NOMO-1 (cell line): Measurements from ENCODE around the gene ZCCHC24.
A peak's percentile ranks its signal among the peaks of the same experiment; 100 is the strongest.

Experiments
- DNase-seq, 2 experiments: peaks; one replicate each; lab custom pipeline; 2025; ENCODE audit not compliant: unreplicated experiment in 2 of 2; lab: John Stamatoyannopoulos, UW

ZCCHC24 gene

DNA sequence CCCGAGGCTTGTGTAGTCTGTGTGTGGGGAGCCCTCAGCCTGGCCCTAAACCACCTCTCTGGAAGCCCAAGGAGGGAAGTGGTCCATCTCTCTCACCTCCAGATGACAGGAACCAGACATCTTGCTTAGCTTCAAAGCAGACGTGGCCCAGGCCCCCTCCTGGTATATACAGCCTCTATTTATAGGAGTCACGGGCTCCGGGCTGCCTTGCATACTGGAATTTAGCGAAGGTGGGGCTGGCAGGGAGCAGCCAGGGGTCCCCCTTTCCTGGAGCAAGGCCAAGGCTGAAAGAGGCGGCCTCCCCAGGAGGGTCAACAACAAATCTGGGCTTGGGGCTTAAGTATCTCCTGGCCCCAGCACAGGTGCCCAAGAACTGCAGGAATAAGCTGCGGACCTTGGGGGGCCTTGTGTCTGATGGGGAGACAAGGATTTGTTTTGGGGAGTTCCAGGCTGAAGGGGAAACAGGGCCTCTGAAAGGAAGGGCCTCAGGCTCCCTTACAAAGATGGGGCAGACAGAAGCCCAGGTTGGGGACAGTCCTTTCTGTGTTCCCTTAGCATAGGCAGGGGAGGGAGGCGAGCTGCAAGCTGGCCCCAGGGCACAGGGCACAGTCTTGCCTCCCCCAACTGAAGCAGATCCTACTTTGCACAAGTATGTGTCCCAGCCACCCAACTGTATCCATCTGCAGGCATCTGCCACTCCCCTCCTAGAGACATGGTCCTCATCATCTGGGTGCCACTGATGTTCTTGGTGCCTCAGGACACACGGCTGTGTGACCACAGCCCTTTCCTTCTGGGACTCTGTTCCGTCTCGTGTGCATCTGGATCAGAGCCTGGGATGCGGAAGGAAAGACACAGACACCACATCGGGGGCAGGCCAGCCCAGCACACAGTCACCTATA lies 11.9 kb downstream of the ZCCHC24 start:
- no peak for DNase-seq

DNA sequence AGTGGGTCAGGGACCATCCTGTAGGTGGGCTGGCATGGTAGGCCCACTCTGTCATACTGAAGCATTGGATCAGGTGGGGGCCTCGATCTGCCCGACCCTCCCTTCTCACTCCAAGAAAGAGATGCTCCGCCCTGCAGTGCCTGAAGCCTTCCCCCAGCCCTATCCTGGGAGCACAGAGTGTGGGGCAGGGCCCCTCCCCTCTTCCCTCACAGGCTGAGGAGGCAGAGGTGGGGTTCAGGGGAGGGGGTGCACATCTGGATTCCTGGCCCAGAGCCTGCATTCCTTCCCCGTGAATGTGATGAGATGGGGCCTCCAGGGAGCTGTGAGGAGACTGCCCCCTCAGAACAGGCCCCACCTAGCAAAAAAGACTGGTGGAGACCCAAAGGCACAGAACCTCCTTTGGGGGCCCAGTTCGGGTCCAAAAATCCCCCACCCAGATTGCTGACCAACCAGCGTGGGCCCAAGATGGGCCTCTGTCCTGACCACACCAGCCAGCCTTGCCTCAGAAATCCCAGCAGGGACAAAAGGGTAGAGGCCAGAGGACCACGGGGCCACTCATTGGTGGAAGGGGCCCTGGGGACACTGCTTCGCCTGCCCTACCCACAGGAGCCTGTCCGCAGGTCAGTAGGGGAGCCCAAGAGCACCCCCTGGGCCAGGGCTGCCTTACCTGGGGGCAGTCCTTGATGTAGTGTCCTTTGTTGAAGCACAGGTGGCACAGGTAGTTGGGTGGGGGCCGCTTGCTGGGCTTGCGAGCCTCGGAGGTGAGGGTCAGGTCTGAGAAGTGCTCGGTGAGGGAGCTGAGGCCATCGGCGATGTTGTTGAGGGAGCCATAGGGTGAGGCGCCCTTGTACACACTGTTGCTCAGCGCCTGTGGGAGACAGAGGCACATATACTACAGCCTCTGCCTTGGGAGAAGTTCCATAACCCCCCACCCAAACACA lies 13.3 kb downstream of the ZCCHC24 start:
- DNase-seq = no peak

- no peak for DNase-seq
These were observed 14.0 kb downstream of the ZCCHC24 start for GRCh38 chr10:79431428-79431827.

GRCh38 chr10:79430936-79431335 lies 14.5 kb downstream of the ZCCHC24 start:
- no peak for DNase-seq

- no peak for DNase-seq
These were observed 15.0 kb downstream of the ZCCHC24 start for GRCh38 chr10:79430325-79430905.

GRCh38 chr10:79429751-79430150 lies 15.7 kb downstream of the ZCCHC24 start:
- no peak for DNase-seq

- no peak for DNase-seq
These were observed 17.5 kb downstream of the ZCCHC24 start for GRCh38 chr10:79427965-79428364.

DNA sequence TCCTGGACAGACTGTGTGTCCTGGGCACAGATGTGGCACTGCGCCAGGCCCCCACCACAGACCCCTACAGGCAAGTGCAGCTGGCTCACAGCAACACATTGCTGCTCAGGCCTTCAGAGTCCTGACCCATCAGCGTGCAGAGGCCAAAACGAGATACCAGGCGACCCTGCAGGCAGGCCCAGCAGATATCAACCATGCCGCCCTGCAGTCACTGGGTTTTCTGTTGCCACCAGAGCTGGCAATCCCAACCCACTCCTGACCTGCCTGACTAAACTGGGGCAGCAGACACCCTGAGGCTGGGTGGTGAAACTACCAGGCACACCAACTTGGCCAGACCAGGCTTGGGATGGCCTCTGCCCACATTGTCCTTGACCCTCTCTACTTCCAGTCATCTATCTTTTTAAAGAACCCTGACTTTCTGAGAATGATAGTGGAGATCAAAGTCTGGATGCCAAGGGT lies 20.3 kb downstream of the ZCCHC24 start:
- DNase-seq = no peak

GRCh38 chr10:79424221-79425073 lies 21.0 kb downstream of the ZCCHC24 start:
- no peak for DNase-seq

- DNase-seq = no peak
These were observed 23.1 kb downstream of the ZCCHC24 start for GRCh38 chr10:79422178-79422892.

GRCh38 chr10:79420974-79421688 lies 24.3 kb downstream of the ZCCHC24 start:
- DNase-seq = no peak

DNA sequence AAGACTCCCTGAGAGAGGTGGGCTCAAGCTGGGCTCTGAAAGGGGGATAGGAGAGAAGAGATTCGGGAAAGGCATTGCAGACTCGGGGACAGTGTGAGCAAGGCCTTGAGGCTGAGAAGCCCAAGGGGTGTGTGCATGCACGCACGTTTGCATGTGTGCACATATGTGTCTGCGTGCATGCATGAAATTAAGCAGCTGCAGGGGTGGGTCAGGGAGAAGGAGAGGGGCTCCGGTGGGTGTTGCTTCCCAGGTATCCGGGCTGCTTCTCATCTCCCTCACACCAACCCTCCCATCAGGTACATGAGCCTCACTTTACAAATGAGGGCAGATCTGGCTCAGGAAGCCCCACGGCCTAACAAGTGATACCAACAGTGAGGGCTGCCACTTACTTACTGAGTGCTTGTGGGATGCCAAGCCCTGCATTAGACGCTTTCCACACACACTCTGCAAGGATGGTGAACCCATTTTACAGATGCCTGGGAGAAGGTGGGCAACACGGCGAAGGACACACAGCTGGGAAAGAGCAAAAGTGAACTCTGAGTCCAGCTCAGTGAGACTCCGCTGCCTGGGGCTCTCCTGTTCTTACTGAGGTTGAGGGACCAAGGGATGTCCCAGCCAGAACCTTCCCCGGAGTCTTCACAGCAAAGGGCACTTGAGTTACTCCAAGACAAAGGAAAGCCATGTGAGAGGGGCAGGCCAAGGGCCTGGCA lies 26.4 kb downstream of the ZCCHC24 start:
- DNase-seq = no peak

DNA sequence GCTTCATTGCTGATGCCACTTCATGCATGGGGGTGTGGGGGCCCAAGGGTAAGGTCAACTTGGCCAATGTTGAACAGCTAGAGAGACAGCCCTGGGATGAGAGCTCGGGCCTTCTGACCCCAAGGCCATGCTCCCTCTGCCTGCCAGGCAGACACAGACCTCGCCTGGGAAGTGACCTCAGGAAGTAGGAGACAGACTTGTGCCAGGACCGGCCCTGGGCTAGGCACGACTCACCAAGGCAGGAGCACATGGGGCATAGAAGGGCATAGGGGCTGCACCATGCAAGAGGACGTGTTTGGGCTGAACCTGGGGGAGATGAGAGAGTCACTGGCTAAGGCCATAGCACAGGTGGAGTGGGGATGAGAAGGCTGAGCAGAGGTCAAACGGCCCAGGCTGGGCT lies 27.1 kb downstream of the ZCCHC24 start:
- no peak for DNase-seq

DNA sequence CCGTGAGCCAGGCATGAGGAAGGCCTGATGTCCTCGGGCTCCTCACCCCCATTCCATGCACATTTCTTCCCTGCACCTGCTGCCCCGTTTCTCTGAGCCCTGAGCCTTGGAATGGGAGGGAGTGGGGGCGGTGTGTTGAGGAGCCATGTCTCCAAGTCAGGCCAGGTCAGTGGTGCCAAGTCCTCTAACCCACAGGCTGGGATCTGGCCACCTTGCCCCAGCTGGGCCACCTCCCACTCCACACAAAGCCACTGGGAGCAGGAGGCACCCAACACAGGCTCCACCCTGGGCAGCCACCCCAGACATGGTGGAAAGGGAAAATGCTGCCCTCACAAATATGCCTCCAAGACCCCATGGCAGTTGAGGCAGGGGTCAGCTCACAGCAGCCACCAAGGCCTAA lies 27.7 kb downstream of the ZCCHC24 start:
- DNase-seq = no peak

DNA sequence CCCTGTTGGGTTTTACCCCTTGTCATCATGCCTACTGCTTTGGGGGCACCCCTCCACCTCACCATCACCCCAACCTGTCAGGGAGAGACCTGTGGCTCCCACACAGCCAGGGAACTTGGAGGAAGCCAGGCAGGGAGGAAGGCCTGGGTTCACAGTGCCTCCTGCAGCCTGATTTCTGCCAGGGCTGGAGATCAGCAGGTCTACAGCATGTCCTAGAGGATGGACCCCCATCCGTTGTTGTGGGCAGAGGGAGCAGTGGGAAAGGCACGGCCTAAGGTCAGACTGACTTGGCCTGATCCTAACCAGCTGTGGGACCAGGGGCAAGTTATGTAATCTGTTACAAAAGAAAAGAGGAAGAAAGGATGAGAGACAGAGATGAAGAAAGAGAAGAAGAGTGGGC lies 28.2 kb downstream of the ZCCHC24 start:
- peak; percentile 25 to 48 for DNase-seq

- no peak for DNase-seq
These were observed 28.7 kb downstream of the ZCCHC24 start for GRCh38 chr10:79416578-79417255.

DNA sequence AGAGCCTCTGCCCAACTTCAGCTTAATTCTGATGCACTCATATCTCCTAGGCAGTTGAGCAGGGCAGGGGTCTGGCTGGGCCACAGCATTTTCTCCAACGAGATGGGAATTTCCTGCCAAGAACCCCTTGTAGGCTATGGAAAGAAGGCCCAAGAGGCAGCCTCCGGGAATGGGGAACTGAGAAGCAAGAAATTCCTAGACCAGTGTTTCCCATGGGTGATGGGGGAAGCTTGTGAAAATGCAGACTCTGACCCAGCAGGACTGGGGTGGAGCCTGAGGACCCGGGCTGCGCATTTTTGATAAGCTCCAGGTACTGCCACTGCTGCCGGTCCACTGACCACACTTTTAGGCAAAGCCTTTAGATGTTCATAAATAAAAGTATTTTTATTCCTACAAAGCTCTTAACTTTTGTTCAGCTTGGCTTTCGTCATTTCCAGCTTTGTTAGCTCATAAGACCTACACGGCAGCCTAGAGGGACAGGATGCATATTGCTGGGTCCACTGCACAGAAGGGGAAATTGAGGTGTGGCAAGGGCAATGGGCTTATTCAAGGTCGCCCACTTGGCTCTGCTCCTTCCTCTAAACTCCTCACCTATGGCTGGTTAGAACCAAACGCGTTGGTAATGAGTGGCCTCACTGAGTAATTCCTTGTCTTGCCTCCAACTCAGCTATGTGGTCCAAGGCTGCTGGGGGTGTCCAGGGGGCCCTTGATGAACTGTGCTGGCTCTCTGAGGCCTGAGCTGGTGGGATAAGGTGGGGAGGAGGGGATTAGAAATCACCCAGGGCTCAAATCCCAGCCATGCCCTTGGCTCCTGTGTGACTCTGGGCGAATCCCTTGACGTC lies 29.5 kb downstream of the ZCCHC24 start:
- no peak for DNase-seq
